Effector memory CD4-positive, alpha-beta T cell (primary cell): ENCODE data around the gene ADNP2.

ENCODE experiments used
- DNase-seq, 3 donors: peaks; one replicate each; pipeline ENCODE4 v3.0.0-alpha.2; 2020
- H3K27ac ChIP-seq: 2 replicates; pipeline ENCODE4 v1.7.0; 2013; ENCODE audit warnings: mild to moderate bottlenecking, low read length, moderate library complexity; ENCODE audit not compliant: insufficient read depth, poor library complexity, severe bottlenecking
- H3K27me3 ChIP-seq: replicated peaks from 2 replicates; pipeline ENCODE4 v1.7.0; 2013; ENCODE audit warnings: mild to moderate bottlenecking, low read length; ENCODE audit not compliant: insufficient read depth, control insufficient read depth, poor library complexity, severe bottlenecking
- H3K36me3 ChIP-seq: 2 replicates; pipeline ENCODE4 v1.7.0; 2013; ENCODE audit warnings: mild to moderate bottlenecking, low read length, moderate library complexity; ENCODE audit not compliant: control insufficient read depth, insufficient read depth
- H3K4me1 ChIP-seq: 2 replicates; pipeline ENCODE4 v1.7.0; 2013; ENCODE audit warnings: low read length, mild to moderate bottlenecking; ENCODE audit not compliant: control insufficient read depth, insufficient read depth, poor library complexity, severe bottlenecking
- H3K4me3 ChIP-seq: 2 replicates; pipeline ENCODE4 v1.7.0; 2013; ENCODE audit warnings: low read length, low read depth, mild to moderate bottlenecking; ENCODE audit not compliant: insufficient read depth, poor library complexity, severe bottlenecking
- H3K9me3 ChIP-seq: 2 replicates; pipeline ENCODE4 v1.7.0; 2013; ENCODE audit warnings: mild to moderate bottlenecking, low read length, moderate library complexity; ENCODE audit not compliant: control insufficient read depth

ADNP2 gene

GRCh38 chr18:80126797-80127196, 17.7 kb downstream of the ADNP2 start:
- Histone ChIP-seq H3K27me3 (no peaks in the 10 kb centered on the region), H3K27ac (no peak overlapping the region), H3K4me1 (no peaks in the 10 kb centered on the region), H3K9me3 (no peaks in the 10 kb centered on the region), H3K4me3 (no peak overlapping the region), H3K36me3 (peaks cover 6% of the 10 kb centered on the region)
- DNase-seq = no peak

- H3K4me1 ChIP-seq = no peaks in the 10 kb centered on the region
Observed at GRCh38 chr18:80127635-80128034, 18.6 kb downstream of the ADNP2 start.

GRCh38 chr18:80129672-80130367, 20.8 kb downstream of the ADNP2 start:
- no peaks in the 10 kb centered on the region for H3K9me3 ChIP-seq
- peaks cover 15% of the 10 kb centered on the region for H3K36me3 ChIP-seq
- H3K27me3 ChIP-seq = no peaks in the 10 kb centered on the region
- no peaks in the 10 kb centered on the region for H3K4me1 ChIP-seq
- no peak overlapping the region for H3K27ac ChIP-seq
- no peak overlapping the region for H3K4me3 ChIP-seq
- DNase-seq = no peak

More at GRCh38 chr18:80127635-80128034, 18.6 kb downstream of the ADNP2 start:
- H3K9me3 ChIP-seq = no peaks in the 10 kb centered on the region
- no peak overlapping the region for H3K27ac ChIP-seq
- H3K36me3 ChIP-seq = peaks cover 6% of the 10 kb centered on the region
- no peak for DNase-seq
- no peak overlapping the region for H3K4me3 ChIP-seq
- H3K27me3 ChIP-seq = no peaks in the 10 kb centered on the region

- H3K4me1 ChIP-seq = no peaks in the 10 kb centered on the region
- no peaks in the 10 kb centered on the region for H3K9me3 ChIP-seq
- no peak overlapping the region for H3K27ac ChIP-seq
- peaks cover 18% of the 10 kb centered on the region for H3K36me3 ChIP-seq
- H3K27me3 ChIP-seq = no peaks in the 10 kb centered on the region
- DNase-seq = no peak
- no peak overlapping the region for H3K4me3 ChIP-seq
Observed at GRCh38 chr18:80130555-80130954, 21.5 kb downstream of the ADNP2 start.

GRCh38 chr18:80132180-80132812, 23.2 kb downstream of the ADNP2 start:
- Histone ChIP-seq H3K27ac (no peak overlapping the region), H3K9me3 (no peaks in the 10 kb centered on the region), H3K4me3 (no peak overlapping the region), H3K27me3 (no peaks in the 10 kb centered on the region), H3K4me1 (no peaks in the 10 kb centered on the region), H3K36me3 (peaks cover 36% of the 10 kb centered on the region)
- DNase-seq = no peak

- no peak for DNase-seq
- Histone ChIP-seq H3K4me1 (no peaks in the 10 kb centered on the region), H3K36me3 (peaks cover 44% of the 10 kb centered on the region), H3K9me3 (no peaks in the 10 kb centered on the region), H3K27ac (no peak overlapping the region), H3K27me3 (no peaks in the 10 kb centered on the region), H3K4me3 (no peak overlapping the region)
Observed at GRCh38 chr18:80133124-80133523, 24.1 kb downstream of the ADNP2 start.

GRCh38 chr18:80135136-80135535, 26.1 kb downstream of the ADNP2 start:
- DNase-seq = no peak
- Histone ChIP-seq H3K27ac (no peak overlapping the region), H3K4me1 (no peaks in the 10 kb centered on the region), H3K4me3 (no peak overlapping the region), H3K27me3 (no peaks in the 10 kb centered on the region), H3K36me3 (peaks cover 43% of the 10 kb centered on the region), H3K9me3 (no peaks in the 10 kb centered on the region)

GRCh38 chr18:80136679-80137078, 27.6 kb downstream of the ADNP2 start:
- H3K27ac ChIP-seq = no peak overlapping the region
- H3K27me3 ChIP-seq = no peaks in the 10 kb centered on the region
- H3K36me3 ChIP-seq = peaks cover 38% of the 10 kb centered on the region
- no peak overlapping the region for H3K4me3 ChIP-seq
- DNase-seq = no peak
- no peaks in the 10 kb centered on the region for H3K9me3 ChIP-seq
- no peaks in the 10 kb centered on the region for H3K4me1 ChIP-seq

GRCh38 chr18:80137137-80137536, 28.1 kb downstream of the ADNP2 start:
- Histone ChIP-seq H3K27me3 (no peaks in the 10 kb centered on the region), H3K27ac (no peak overlapping the region), H3K4me3 (no peak overlapping the region), H3K9me3 (no peaks in the 10 kb centered on the region), H3K4me1 (no peaks in the 10 kb centered on the region), H3K36me3 (peaks cover 38% of the 10 kb centered on the region)
- no peak for DNase-seq

- H3K4me3 ChIP-seq = no peak overlapping the region
- no peaks in the 10 kb centered on the region for H3K27me3 ChIP-seq
- H3K9me3 ChIP-seq = no peaks in the 10 kb centered on the region
- no peaks in the 10 kb centered on the region for H3K4me1 ChIP-seq
- H3K27ac ChIP-seq = no peak overlapping the region
- DNase-seq = no peak
- peaks cover 38% of the 10 kb centered on the region for H3K36me3 ChIP-seq
Observed at GRCh38 chr18:80137976-80138375, 28.9 kb downstream of the ADNP2 start.
